ENCODE data around the gene TAS2R19.
A peak's percentile ranks its signal among the peaks of the same experiment; 100 is the strongest.
"Not testable (repeated sequence)": the region's sequence is repeated elsewhere in the genome, so short reads cannot be mapped to it uniquely, and the experiment has no call there.

TAS2R19 gene

GRCh38 chr12:11022520-11022919, at the start of gene TAS2R19:
TSS of gene TAS2R19 (minus strand) at chr12:11022620. CDS start at chr12:11022571, 49 bp downstream.
- DNase-seq: no peak

- DNase-seq: no peak
Measured at GRCh38 chr12:11071414-11071813, 49.0 kb upstream of the TAS2R19 start.

GRCh38 chr12:11070999-11071398, 48.6 kb upstream of the TAS2R19 start:
- no peak for DNase-seq

GRCh38 chr12:11069854-11070365, 47.5 kb upstream of the TAS2R19 start:
- DNase-seq: no peak

- no peak for DNase-seq
Measured at GRCh38 chr12:11067514-11067913, 45.1 kb upstream of the TAS2R19 start.

- not testable (repeated sequence) for DNase-seq
Measured at GRCh38 chr12:11062194-11062593, 39.8 kb upstream of the TAS2R19 start, which contains the start of gene TAS2R46. TSS of gene TAS2R46 (minus strand) at chr12:11062294. CDS start at chr12:11062294, 0 bp downstream.

GRCh38 chr12:11059784-11060183, 37.4 kb upstream of the TAS2R19 start:
- DNase-seq: no peak

- DNase-seq: no peak
Measured at GRCh38 chr12:11059041-11059440, 36.6 kb upstream of the TAS2R19 start.

- DNase-seq: peak in 1 of 2 experiments; percentile 24
Measured at GRCh38 chr12:11055306-11055705, 32.9 kb upstream of the TAS2R19 start.

- DNase-seq: not testable (repeated sequence)
Measured at GRCh38 chr12:11049806-11050531, 27.5 kb upstream of the TAS2R19 start.

GRCh38 chr12:11041366-11041765, 18.9 kb upstream of the TAS2R19 start:
- DNase-seq: not testable (repeated sequence)

- no peak for DNase-seq
Measured at GRCh38 chr12:11040162-11040561, 17.7 kb upstream of the TAS2R19 start.

- DNase-seq: no peak
Measured at GRCh38 chr12:11039171-11039570, 16.8 kb upstream of the TAS2R19 start.

GRCh38 chr12:11033959-11034358, 11.5 kb upstream of the TAS2R19 start:
- not testable (repeated sequence) for DNase-seq

- DNase-seq: no peak
Measured at GRCh38 chr12:11031307-11031706, 8.9 kb upstream of the TAS2R19 start, which contains the start of gene TAS2R31. TSS of gene TAS2R31 (minus strand) at chr12:11031407. CDS start at chr12:11031335, 72 bp downstream.

- DNase-seq: no peak
Measured at GRCh38 chr12:11026118-11026517, 3.7 kb upstream of the TAS2R19 start.

GRCh38 chr12:11023387-11023786, 967 bp upstream of the TAS2R19 start:
- no peak for DNase-seq

GRCh38 chr12:11016937-11017336, 5.5 kb downstream of the TAS2R19 start:
- peak; percentile 90 to 92 for DNase-seq

GRCh38 chr12:11015775-11016430, 6.5 kb downstream of the TAS2R19 start:
- no peak for DNase-seq

- DNase-seq: no peak
Measured at GRCh38 chr12:11014234-11014633, 8.2 kb downstream of the TAS2R19 start.

GRCh38 chr12:11007608-11008007, 14.8 kb downstream of the TAS2R19 start:
- no peak for DNase-seq

- DNase-seq: no peak
Measured at GRCh38 chr12:10998204-10998603, 24.2 kb downstream of the TAS2R19 start, which contains the start of gene TAS2R20. TSS of gene TAS2R20 (minus strand) at chr12:10998304. CDS start at chr12:10997875, 429 bp downstream.

- no peak for DNase-seq
Measured at GRCh38 chr12:10994307-10994706, 28.1 kb downstream of the TAS2R19 start.

GRCh38 chr12:10989107-10989506, 33.3 kb downstream of the TAS2R19 start:
- no peak for DNase-seq
